SK-N-SH (cell line): Measurements from ENCODE around the gene H1-8. TPM values are rescaled to one million over a fixed set of nuclear protein-coding genes. Genes with fewer than 3 reads are reported as not detected.

ENCODE experiments used
- CTCF ChIA-PET: fragments of 300-600, 350-600 bp; formaldehyde crosslinking; extraction: SDS; loops from one replicate; lab custom pipeline; 2021; lab: Yijun Ruan, JAX
- POLR2A ChIA-PET: fragments of 350-600 bp; sonication (Branson Sonifier 250); formaldehyde crosslinking; extraction: SDS; loops from one replicate; lab custom pipeline; 2020; ENCODE audit warnings: antibody characterized with exemption, inconsistent platforms; lab: Yijun Ruan, JAX
- DNase-seq: peaks from one replicate; pipeline ENCODE4 v3.0.0; 2012
- H2AFZ ChIP-seq: fragments of 200-600 bp; sonication (generic); 2 replicates; pipeline ENCODE4 v1.8.1; 2016; ENCODE audit warnings: antibody characterized with exemption, mild to moderate bottlenecking, low read depth
- H3F3A ChIP-seq: fragments of 200-600 bp; sonication (generic); replicated peaks from 2 replicates; pipeline ENCODE3; 2016; ENCODE audit warnings: antibody characterized with exemption, mild to moderate bottlenecking; ENCODE audit not compliant: insufficient read depth
- H3K27ac ChIP-seq, 2 experiments: fragments of 200-500 bp in 1 of 2; fragments of 200-600 bp in 1 of 2; sonication (Bioruptor generic) in 1 of 2; sonication (generic), shearing (Covaris generic) in 1 of 2; 2 replicates each; pipeline versions ENCODE4 v1.5.1 to v1.6.1; 2014 to 2016; ENCODE audit warnings: low read depth in 2 of 2, inconsistent platforms in 1 of 2, low read length in 1 of 2, mild to moderate bottlenecking in 1 of 2, mixed read lengths in 1 of 2
- H3K27me3 ChIP-seq: fragments of 200-600 bp; sonication (generic), shearing (Covaris generic); 2 replicates; pipeline ENCODE4 v1.6.1; 2016; ENCODE audit warnings: mixed run types; ENCODE audit not compliant: insufficient read depth
- H3K36me3 ChIP-seq, 2 experiments: fragments of 200-500 bp in 1 of 2; fragments of 200-600 bp in 1 of 2; sonication (Bioruptor generic) in 1 of 2; sonication (generic) in 1 of 2; replicated peaks in 1 of 2; 2 replicates each; pipeline versions ENCODE3 to v1.5.1; 2014 to 2016; ENCODE audit warnings: low read length in 1 of 2, mild to moderate bottlenecking in 1 of 2; ENCODE audit not compliant: insufficient read depth in 2 of 2, control insufficient read depth in 1 of 2
- H3K4me1 ChIP-seq, 2 experiments: fragments of 200-500 bp in 1 of 2; fragments of 200-600 bp in 1 of 2; sonication (Bioruptor generic) in 1 of 2; sonication (generic), shearing (Covaris generic) in 1 of 2; 2 replicates each; pipeline versions ENCODE4 v1.5.1 to v1.6.1; 2014 to 2016; ENCODE audit warnings: low read depth in 1 of 2, low read length in 1 of 2, mixed run types in 1 of 2; ENCODE audit not compliant: insufficient read depth in 2 of 2, control insufficient read depth in 1 of 2
- H3K4me2 ChIP-seq: fragments of 200-600 bp; sonication (generic), shearing (Covaris generic); 2 replicates; pipeline ENCODE4 v1.6.1; 2017; ENCODE audit warnings: mixed run types
- H3K4me3 ChIP-seq, 2 experiments: fragments of 200-500 bp in 1 of 2; fragments of 200-600 bp in 1 of 2; sonication (Bioruptor generic) in 1 of 2; sonication (generic), shearing (Covaris generic) in 1 of 2; 2 replicates each; pipeline versions ENCODE4 v1.5.1 to v1.8.1; 2014 to 2016; ENCODE audit warnings: low read depth in 2 of 2, inconsistent platforms in 1 of 2, low read length in 1 of 2, mild to moderate bottlenecking in 1 of 2, mixed read lengths in 1 of 2, moderate library complexity in 1 of 2
- H3K79me2 ChIP-seq: fragments of 200-600 bp; sonication (generic); 2 replicates; pipeline ENCODE4 v1.8.1; 2017; ENCODE audit warnings: mild to moderate bottlenecking; ENCODE audit not compliant: insufficient read depth
- H3K9ac ChIP-seq: fragments of 200-600 bp; sonication (generic); 2 replicates; pipeline ENCODE4 v1.6.1; 2017; ENCODE audit warnings: mixed run types
- H3K9me2 ChIP-seq: fragments of 200-600 bp; sonication (generic); 2 replicates; pipeline ENCODE4 v1.6.1; 2017; ENCODE audit warnings: mixed run types
- H3K9me3 ChIP-seq: fragments of 200-600 bp; sonication (generic); 2 replicates; pipeline ENCODE4 v1.6.1; 2017; ENCODE audit warnings: mixed run types, mild to moderate bottlenecking, moderate library complexity
- H4K20me1 ChIP-seq: fragments of 200-600 bp; sonication (generic); 2 replicates; pipeline ENCODE4 v1.6.1; 2017; ENCODE audit warnings: mild to moderate bottlenecking, mixed run types; ENCODE audit not compliant: insufficient read depth
- EP300 ChIP-seq, 2 experiments: IDR thresholded peaks; 2 replicates each; pipeline versions ENCODE4 v1.4.0 to v1.6.1; 2012; ENCODE audit warnings: borderline replicate concordance in 1 of 2, low read depth in 1 of 2, low read length in 1 of 2
- FOXJ3 ChIP-seq: sonication (generic); formaldehyde crosslinking; IDR thresholded peaks from 2 replicates; pipeline ENCODE4 v1.5.1; 2020; ENCODE audit warnings: mild to moderate bottlenecking, missing genetic modification reagents
- GABPA ChIP-seq: IDR thresholded peaks from 2 replicates; pipeline ENCODE4 v1.4.0; 2012; ENCODE audit warnings: low read depth, mild to moderate bottlenecking
- GATA2 ChIP-seq: sonication (generic); formaldehyde crosslinking; IDR thresholded peaks from 2 replicates; pipeline ENCODE4 v1.5.0; 2020; ENCODE audit warnings: mild to moderate bottlenecking, missing genetic modification reagents
- RCOR1 ChIP-seq: fragments of 150-350 bp; IDR thresholded peaks from 2 replicates; pipeline ENCODE4 v1.6.1; 2017; ENCODE audit warnings: antibody characterized with exemption, low read length
- SMC3 ChIP-seq: IDR thresholded peaks from 2 replicates; pipeline ENCODE4 v1.6.1; 2012; ENCODE audit warnings: low read depth, low read length, improper control_type of control experiment
- TEAD4 ChIP-seq: IDR thresholded peaks from 2 replicates; pipeline ENCODE4 v1.4.0; 2012; ENCODE audit warnings: mild to moderate bottlenecking, borderline replicate concordance; ENCODE audit not compliant: insufficient read depth
- YY1 ChIP-seq: IDR thresholded peaks from 2 replicates; pipeline ENCODE4 v1.4.0; 2012; ENCODE audit warnings: low read depth, mild to moderate bottlenecking
- WGBS: methylation state at CpG from one replicate; pipeline ENCODE4 v1.1.6; 2017; ENCODE audit warnings: low lambda C conversion rate; 5-methylcytosine and 5-hydroxymethylcytosine counted together
- polyA plus RNA-seq, 3 experiments: library from polyadenylated mRNA; depleted of rRNA; stranded (reverse); fragments of >200 nt; gene quantifications; 2 replicates each; pipeline ENCODE4 v1.2.3, GENCODE V29; 2012
- TF ChIP-seq, protein P1 (sequence below): IDR thresholded peaks from 2 replicates; pipeline ENCODE4 v1.4.0; 2012; ENCODE audit warnings: low read depth
- TF ChIP-seq, protein P2 (sequence below): IDR thresholded peaks from 2 replicates; pipeline ENCODE4; 2012
- TF ChIP-seq, protein P3 (sequence below): IDR thresholded peaks from 2 replicates; pipeline ENCODE4 v1.4.0; 2012; ENCODE audit warnings: low read depth, borderline replicate concordance
- TF ChIP-seq, protein P4 (sequence below): fragments of 150-350 bp; IDR thresholded peaks from 2 replicates; pipeline ENCODE4 v1.6.1; 2017; ENCODE audit warnings: antibody characterized with exemption, low read length, low read depth, borderline replicate concordance
- TF ChIP-seq, protein P5 (sequence below): fragments of 200-600 bp; sonication (generic); IDR thresholded peaks from 2 replicates; pipeline ENCODE4 v1.6.1; 2017; ENCODE audit warnings: antibody characterized with exemption, mild to moderate bottlenecking, moderate library complexity
- TF ChIP-seq, protein P6 (sequence below): IDR thresholded peaks from 2 replicates; pipeline ENCODE4 v1.4.0; 2012; ENCODE audit warnings: low read depth, borderline replicate concordance

The H1-8 gene
- polyA plus RNA-seq, 1 of the 3 experiments (the other 2 are of a cell fraction), result not detected

DNA sequence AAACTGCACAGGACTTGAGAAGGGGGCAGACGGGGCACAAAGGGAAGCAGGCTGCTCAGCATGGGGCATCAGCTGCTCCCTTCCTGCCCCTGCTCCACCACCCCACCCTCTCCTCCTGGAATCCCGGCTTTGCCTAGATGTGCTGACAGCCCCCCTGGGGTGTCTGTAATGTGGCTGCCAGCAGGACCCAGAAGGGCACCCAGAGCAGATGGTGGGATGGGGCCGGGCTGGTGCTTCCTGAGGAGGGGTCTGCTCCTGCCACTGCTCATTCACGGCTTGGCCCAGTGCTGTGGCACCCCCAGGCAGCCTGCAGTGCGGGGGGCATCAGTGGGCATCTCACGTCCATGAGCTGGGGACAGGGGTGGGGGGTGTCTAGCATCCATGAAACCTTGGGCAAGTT is 10.2 kb downstream of the H1-8 start:
- Histone ChIP-seq H3K36me3 (no peaks in the 10 kb centered on the region), H3K4me2 (no peak overlapping the region), H3K9ac (no peak overlapping the region), H3K79me2 (no peaks in the 10 kb centered on the region), H3K4me1 (peaks cover 2 to 35% of the 10 kb centered on the region in 2 experiments), H3K9me3 (no peaks in the 10 kb centered on the region), H3K27ac (no peak overlapping the region), H3F3A (peaks cover 5% of the 10 kb centered on the region), H3K27me3 (no peaks in the 10 kb centered on the region), H3K9me2 (no peaks in the 10 kb centered on the region), H2AFZ (no peak overlapping the region), H4K20me1 (no peaks in the 10 kb centered on the region), H3K4me3 (no peak overlapping the region)
- TF ChIP-seq YY1 (no peak), FOXJ3 (CRISPR knock-in tag) (no peak), EP300 (IDR thresholded peaks at IDR 0.05; ENCODE audit: borderline replicate concordance in 1 of 2, low read depth in 1 of 2, low read length in 1 of 2) (no peak), GABPA (no peak), SMC3 (no peak), TEAD4 (no peak), RCOR1 (no peak), GATA2 (CRISPR knock-in tag) (no peak)
- TF ChIP-seq, protein P1, sequence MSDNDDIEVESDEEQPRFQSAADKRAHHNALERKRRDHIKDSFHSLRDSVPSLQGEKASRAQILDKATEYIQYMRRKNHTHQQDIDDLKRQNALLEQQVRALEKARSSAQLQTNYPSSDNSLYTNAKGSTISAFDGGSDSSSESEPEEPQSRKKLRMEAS, result no peak
- TF ChIP-seq, protein P2, sequence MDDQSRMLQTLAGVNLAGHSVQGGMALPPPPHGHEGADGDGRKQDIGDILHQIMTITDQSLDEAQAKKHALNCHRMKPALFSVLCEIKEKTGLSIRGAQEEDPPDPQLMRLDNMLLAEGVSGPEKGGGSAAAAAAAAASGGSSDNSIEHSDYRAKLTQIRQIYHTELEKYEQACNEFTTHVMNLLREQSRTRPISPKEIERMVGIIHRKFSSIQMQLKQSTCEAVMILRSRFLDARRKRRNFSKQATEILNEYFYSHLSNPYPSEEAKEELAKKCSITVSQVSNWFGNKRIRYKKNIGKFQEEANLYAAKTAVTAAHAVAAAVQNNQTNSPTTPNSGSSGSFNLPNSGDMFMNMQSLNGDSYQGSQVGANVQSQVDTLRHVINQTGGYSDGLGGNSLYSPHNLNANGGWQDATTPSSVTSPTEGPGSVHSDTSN, result no peak
- TF ChIP-seq, protein P3, sequence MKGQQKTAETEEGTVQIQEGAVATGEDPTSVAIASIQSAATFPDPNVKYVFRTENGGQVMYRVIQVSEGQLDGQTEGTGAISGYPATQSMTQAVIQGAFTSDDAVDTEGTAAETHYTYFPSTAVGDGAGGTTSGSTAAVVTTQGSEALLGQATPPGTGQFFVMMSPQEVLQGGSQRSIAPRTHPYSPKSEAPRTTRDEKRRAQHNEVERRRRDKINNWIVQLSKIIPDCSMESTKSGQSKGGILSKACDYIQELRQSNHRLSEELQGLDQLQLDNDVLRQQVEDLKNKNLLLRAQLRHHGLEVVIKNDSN, result no peak
- TF ChIP-seq, protein P4, sequence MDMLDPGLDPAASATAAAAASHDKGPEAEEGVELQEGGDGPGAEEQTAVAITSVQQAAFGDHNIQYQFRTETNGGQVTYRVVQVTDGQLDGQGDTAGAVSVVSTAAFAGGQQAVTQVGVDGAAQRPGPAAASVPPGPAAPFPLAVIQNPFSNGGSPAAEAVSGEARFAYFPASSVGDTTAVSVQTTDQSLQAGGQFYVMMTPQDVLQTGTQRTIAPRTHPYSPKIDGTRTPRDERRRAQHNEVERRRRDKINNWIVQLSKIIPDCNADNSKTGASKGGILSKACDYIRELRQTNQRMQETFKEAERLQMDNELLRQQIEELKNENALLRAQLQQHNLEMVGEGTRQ, result no peak
- TF ChIP-seq, protein P5, sequence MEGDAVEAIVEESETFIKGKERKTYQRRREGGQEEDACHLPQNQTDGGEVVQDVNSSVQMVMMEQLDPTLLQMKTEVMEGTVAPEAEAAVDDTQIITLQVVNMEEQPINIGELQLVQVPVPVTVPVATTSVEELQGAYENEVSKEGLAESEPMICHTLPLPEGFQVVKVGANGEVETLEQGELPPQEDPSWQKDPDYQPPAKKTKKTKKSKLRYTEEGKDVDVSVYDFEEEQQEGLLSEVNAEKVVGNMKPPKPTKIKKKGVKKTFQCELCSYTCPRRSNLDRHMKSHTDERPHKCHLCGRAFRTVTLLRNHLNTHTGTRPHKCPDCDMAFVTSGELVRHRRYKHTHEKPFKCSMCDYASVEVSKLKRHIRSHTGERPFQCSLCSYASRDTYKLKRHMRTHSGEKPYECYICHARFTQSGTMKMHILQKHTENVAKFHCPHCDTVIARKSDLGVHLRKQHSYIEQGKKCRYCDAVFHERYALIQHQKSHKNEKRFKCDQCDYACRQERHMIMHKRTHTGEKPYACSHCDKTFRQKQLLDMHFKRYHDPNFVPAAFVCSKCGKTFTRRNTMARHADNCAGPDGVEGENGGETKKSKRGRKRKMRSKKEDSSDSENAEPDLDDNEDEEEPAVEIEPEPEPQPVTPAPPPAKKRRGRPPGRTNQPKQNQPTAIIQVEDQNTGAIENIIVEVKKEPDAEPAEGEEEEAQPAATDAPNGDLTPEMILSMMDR, result no peak
- TF ChIP-seq, protein P6, sequence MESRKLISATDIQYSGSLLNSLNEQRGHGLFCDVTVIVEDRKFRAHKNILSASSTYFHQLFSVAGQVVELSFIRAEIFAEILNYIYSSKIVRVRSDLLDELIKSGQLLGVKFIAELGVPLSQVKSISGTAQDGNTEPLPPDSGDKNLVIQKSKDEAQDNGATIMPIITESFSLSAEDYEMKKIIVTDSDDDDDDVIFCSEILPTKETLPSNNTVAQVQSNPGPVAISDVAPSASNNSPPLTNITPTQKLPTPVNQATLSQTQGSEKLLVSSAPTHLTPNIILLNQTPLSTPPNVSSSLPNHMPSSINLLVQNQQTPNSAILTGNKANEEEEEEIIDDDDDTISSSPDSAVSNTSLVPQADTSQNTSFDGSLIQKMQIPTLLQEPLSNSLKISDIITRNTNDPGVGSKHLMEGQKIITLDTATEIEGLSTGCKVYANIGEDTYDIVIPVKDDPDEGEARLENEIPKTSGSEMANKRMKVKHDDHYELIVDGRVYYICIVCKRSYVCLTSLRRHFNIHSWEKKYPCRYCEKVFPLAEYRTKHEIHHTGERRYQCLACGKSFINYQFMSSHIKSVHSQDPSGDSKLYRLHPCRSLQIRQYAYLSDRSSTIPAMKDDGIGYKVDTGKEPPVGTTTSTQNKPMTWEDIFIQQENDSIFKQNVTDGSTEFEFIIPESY, result no peak
- DNase-seq, result no peak
- 90% methylated on average over 1 of the region's 6 CpGs for WGBS
- ChIA-PET POLR2A (no interaction called here), CTCF (interaction anchor here (1.6 to 2.5 kb wide), 2 partner anchors 12 to 63 kb away, joined by 3 to 7 read pairs; no protein-coding TSS in a partner anchor)
